Coronary artery (tissue), 2 donors: ENCODE results near the gene RYR3.

ENCODE experiments used
- DNase-seq: peaks from one replicate; pipeline ENCODE4 v3.0.0-alpha.2; 2017; ENCODE audit warnings: low spot score
- H3K27ac ChIP-seq, 2 donors: fragments of 200-600 bp; sonication (generic); one replicate each; pipeline ENCODE4 v1.5.1; 2016 to 2019
- H3K4me3 ChIP-seq: fragments of 200-600 bp; sonication (generic); 2 replicates; pipeline ENCODE4 v1.5.1; 2016; ENCODE audit warnings: mild to moderate bottlenecking, moderate library complexity
- CTCF ChIP-seq: fragments of 200-600 bp; sonication (generic); IDR thresholded peaks from one replicate; pipeline ENCODE4 v1.5.1; 2019; ENCODE audit warnings: antibody characterized with exemption

The RYR3 gene

GRCh38 chr15:33639456-33639855 lies 328.7 kb downstream of the RYR3 start:
- Histone ChIP-seq H3K27ac (no peak overlapping the region), H3K4me3 (no peak overlapping the region)
- TF ChIP-seq CTCF, result no peak
- DNase-seq, result no peak

DNA sequence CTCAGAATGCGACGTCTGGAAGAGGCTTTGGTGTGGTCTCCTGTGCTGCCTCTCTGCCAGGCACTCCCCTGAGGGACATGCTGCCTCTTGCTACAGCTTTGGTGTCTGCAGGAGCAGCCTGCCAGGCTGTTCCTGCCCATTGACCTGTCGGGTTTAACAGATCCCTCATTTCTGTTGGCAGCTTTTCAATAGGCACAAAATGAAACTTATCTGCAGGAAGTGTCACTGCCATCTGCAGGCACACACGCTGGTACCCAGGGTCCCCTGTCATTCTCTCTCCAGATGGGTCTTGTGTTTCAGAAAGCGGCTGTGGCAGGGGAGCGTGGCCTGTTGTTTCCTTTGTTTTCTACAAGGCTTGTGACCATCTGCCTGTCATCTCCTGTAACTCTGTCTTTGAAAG lies 329.2 kb downstream of the RYR3 start:
- no peak for DNase-seq
- Histone ChIP-seq H3K4me3 (no peak overlapping the region), H3K27ac (no peak overlapping the region)
- TF ChIP-seq CTCF, result no peak

DNA sequence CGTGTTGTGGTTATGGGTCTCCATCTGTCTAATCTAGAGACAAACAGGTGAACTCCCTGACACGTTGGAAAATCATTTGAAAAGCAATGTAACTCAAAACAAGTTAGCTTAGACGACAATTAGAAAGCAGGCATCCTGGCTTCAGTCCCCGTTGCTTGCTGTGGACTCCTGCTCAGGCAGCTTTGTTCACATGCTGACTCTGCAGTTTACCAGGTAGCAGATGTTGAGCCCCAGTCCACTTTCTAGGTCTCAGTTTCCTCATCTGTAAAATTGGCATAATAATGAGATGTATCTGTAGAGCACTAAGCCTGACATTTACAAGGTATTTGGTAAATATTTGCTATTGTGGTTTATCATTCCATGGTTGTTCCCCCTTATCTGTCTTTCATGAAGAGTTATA lies 330.3 kb downstream of the RYR3 start:
- TF ChIP-seq CTCF, result no peak
- Histone ChIP-seq H3K27ac (no peak overlapping the region), H3K4me3 (no peak overlapping the region)
- no peak for DNase-seq

DNA sequence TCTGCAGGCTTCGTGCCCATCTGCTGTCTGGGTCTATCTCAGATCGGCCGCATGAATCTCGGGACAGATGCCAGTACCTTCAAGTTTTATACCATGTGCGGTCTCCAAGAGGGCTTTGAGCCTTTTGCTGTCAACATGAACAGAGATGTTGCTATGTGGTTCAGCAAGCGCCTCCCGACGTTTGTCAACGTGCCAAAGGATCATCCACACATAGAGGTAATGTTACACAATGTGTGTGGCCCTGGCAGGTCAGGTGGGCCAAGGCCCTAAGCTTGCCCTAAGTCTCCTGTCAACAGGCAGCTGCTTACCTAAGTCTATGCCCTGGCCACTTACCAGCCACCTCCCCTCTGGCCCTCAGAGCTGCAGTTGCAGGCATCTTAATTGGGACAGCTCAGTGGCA lies 333.5 kb downstream of the RYR3 start:
- Histone ChIP-seq H3K27ac (no peak overlapping the region), H3K4me3 (no peak overlapping the region)
- no peak for TF ChIP-seq CTCF
- no peak for DNase-seq

DNA sequence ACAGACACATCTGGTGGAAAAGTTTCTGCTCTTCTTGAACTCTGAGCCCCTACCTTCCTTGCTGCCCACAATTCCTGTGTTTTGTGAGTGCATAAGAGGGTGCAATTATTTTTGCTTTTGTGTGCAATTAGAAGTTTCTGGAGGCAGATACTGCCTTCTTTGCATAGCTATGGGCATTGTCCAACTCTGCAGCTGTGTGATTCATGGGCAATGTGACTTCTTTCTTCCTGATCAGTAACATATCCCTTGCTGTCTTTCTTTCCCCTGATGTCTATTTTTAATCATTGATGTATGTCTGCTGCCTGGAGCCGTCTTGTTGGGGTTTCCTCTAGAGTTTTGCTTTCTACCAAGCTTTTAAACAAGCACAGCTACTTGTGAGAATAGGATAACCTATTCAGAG lies 336.0 kb downstream of the RYR3 start:
- Histone ChIP-seq H3K27ac (no peak overlapping the region), H3K4me3 (no peak overlapping the region)
- TF ChIP-seq CTCF, result no peak
- no peak for DNase-seq

DNA sequence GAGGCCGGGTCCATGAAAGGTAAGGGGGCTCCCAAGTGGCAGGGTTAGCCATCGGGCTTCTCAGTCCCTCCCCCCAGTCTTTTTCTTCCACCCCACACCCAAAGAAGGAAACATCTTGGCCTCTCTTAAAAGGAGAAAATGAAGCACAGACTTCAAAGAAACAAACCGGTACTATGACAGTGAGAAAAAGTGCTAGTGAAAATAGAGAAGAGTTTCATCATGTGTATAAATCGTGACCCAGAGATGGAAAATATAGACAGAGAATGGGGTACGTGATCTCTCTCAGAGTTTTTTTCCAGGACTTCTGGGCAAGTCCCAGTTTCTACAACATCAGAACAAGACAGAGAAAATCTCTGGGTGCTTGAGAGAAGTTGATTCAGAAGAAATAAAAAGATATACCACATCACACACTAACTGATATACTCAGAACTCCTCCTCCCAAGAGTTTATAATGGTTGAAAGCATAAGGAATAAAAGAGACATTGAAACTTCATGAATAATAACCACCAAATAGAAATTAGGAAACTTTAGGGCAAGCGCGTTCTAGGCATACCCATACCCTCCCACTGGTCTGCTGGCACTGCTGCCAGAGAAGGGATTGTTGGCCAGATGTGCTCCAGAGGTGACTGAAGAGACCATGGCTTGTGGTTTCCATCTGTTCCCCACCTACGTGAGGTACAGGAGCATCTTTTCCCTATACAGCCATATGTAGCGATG lies 338.6 kb downstream of the RYR3 start:
- no peak overlapping the region for H3K4me3 ChIP-seq
- no peak for TF ChIP-seq CTCF
- DNase-seq, result no peak
- H3K27ac ChIP-seq, result no peak overlapping the region

GRCh38 chr15:33654860-33655259 lies 344.1 kb downstream of the RYR3 start:
- TF ChIP-seq CTCF, result no peak
- Histone ChIP-seq H3K27ac (no peak overlapping the region), H3K4me3 (no peak overlapping the region)
- no peak for DNase-seq
